HG03108 (cell line): ENCODE measurements around the gene PLXNA1.
A peak's percentile ranks its signal among the peaks of the same experiment; 100 is the strongest.

ENCODE experiments used
- ATAC-seq: cut with Tn5 transposase; IDR thresholded peaks from one replicate; pipeline ENCODE4 v1.9.1; 2021; ENCODE audit warnings: moderate library complexity; ENCODE audit not compliant: unreplicated experiment

The PLXNA1 gene

GRCh38 chr3:126999383-126999782 lies 16.5 kb downstream of the PLXNA1 start:
- ATAC-seq, result no peak

GRCh38 chr3:127000119-127000518 lies 17.2 kb downstream of the PLXNA1 start:
- ATAC-seq, result no peak

GRCh38 chr3:127000761-127001160 lies 17.8 kb downstream of the PLXNA1 start:
- no peak for ATAC-seq

GRCh38 chr3:127001486-127002194 lies 18.7 kb downstream of the PLXNA1 start:
- no peak for ATAC-seq

GRCh38 chr3:127002195-127003174 lies 19.6 kb downstream of the PLXNA1 start:
- no peak for ATAC-seq

GRCh38 chr3:127003175-127003555 lies 20.2 kb downstream of the PLXNA1 start:
- ATAC-seq, result no peak

GRCh38 chr3:127003601-127004280 lies 20.8 kb downstream of the PLXNA1 start:
- no peak for ATAC-seq

- no peak for ATAC-seq
These were observed 21.9 kb downstream of the PLXNA1 start for GRCh38 chr3:127004641-127005397.

GRCh38 chr3:127005864-127006500 lies 23.1 kb downstream of the PLXNA1 start:
- no peak for ATAC-seq

GRCh38 chr3:127006781-127007436 lies 24.0 kb downstream of the PLXNA1 start:
- no peak for ATAC-seq

GRCh38 chr3:127008236-127008635 lies 25.3 kb downstream of the PLXNA1 start:
- no peak for ATAC-seq

GRCh38 chr3:127009531-127009930 lies 26.6 kb downstream of the PLXNA1 start:
- no peak for ATAC-seq

GRCh38 chr3:127011270-127011992 lies 28.5 kb downstream of the PLXNA1 start:
- no peak for ATAC-seq

GRCh38 chr3:127012091-127012490 lies 29.2 kb downstream of the PLXNA1 start:
- no peak for ATAC-seq

GRCh38 chr3:127013181-127013580 lies 30.3 kb downstream of the PLXNA1 start:
- no peak for ATAC-seq

- no peak for ATAC-seq
These were observed 31.0 kb downstream of the PLXNA1 start for GRCh38 chr3:127013758-127014535.

- ATAC-seq, result peak; percentile 35
These were observed 31.8 kb downstream of the PLXNA1 start for GRCh38 chr3:127014536-127015281.
